ENCODE measurements around the gene PTTG2. TPM values are rescaled to one million over a fixed set of nuclear protein-coding genes. Genes with fewer than 3 reads are reported as not detected.

PTTG2 gene
- total and polyA plus RNA-seq, 2 of the 4 experiments (the other 2 are of a cell fraction): not detected

DNA sequence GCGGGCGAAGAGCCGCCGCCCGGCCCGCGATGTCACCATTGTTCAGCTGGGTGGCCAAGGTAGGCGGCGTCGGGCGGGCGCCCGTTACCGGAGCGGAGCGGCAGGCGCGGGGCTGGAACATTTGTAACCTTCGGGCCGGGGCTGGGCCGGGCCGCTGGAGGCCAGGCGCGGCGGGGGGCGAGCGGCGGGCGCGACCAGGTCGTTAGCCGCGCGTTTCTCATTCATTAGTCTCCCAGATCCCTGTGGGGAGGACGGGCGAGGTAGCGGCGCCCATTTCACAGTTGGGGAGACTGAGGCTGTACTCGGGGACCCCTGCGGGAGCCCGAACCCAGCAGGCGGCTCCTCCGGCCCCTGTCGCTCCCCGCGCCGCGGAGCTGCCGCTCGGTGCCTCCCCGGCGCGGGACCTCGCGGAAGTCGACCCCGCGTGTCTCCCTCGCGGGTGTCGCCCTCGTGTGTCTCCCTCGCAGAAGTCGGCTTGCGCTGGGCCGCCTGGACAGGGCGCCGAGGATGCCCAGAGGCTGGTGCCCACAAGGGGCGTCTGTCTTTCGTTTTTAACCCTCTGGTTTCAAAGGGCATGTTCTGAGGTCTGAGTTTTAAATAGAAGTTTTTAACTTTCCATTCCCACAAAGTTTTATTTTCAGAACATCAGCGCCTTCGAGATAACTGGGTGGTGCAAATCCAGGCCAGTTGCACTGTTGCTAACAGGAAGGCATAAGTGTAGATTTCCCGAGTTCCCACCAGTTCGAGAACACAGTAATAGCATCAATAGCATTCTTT, 17.5 kb downstream of the PTTG2 start (continued):
- TF ChIP-seq RFX5 (IDR thresholded peaks at IDR 0.05; ENCODE audit: low read depth, low read length): no peak
- no peak for TF ChIP-seq MAZ (IDR thresholded peaks at IDR 0.05; ENCODE audit: borderline replicate concordance, low read depth, low read length)
- no peak for TF ChIP-seq CHD1 (IDR thresholded peaks at IDR 0.05; ENCODE audit: low read depth, low read length)
